A673 (cell line): Measurements from ENCODE around the gene TXN2. TPM values are rescaled to one million over a fixed set of nuclear protein-coding genes. Genes with fewer than 3 reads are reported as not detected.

ENCODE experiments used
- BruUV-seq: library from RNA; stranded (reverse); fragments of 400-500 nt; replicated peaks from 2 replicates; lab custom pipeline; 2021; lab: Mats Ljungman, UMichigan
- CTCF ChIA-PET: fragments of 300-600 bp; sonication (Branson Sonifier 250); formaldehyde crosslinking; loops from one replicate; lab custom pipeline; 2022; ENCODE audit warnings: antibody characterized with exemption; lab: Charles Lee
- POLR2A ChIA-PET: fragments of 300-600 bp; sonication (Branson Sonifier 250); formaldehyde crosslinking; loops from one replicate; lab custom pipeline; 2022; ENCODE audit warnings: antibody characterized with exemption; ENCODE audit not compliant: low non-redundant PET; lab: Charles Lee
- DNase-seq: peaks from one replicate; pipeline ENCODE4 v3.0.0-alpha.2; 2015; ENCODE audit warnings: low spot score
- H3K27ac ChIP-seq: fragments of 200-600 bp; sonication (generic); 2 replicates; pipeline ENCODE4 v1.5.1; 2016; ENCODE audit warnings: mixed run types, low read depth, mild to moderate bottlenecking, mixed read lengths, antibody characterized with exemption, low read length; ENCODE audit not compliant: poor library complexity, severe bottlenecking
- H3K27me3 ChIP-seq: fragments of 200-600 bp; sonication (generic); replicated peaks from 2 replicates; pipeline ENCODE4 v1.6.1; 2017; ENCODE audit warnings: mixed run types, low read depth, mild to moderate bottlenecking, mixed read lengths, antibody characterized with exemption, low read length; ENCODE audit not compliant: insufficient read depth, poor library complexity
- H3K36me3 ChIP-seq: fragments of 200-600 bp; sonication (generic); 2 replicates; pipeline ENCODE4 v1.6.1; 2016; ENCODE audit warnings: mixed run types, mild to moderate bottlenecking, mixed read lengths, antibody characterized with exemption, low read length; ENCODE audit not compliant: insufficient read depth, poor library complexity, severe bottlenecking
- H3K4me1 ChIP-seq: fragments of 200-600 bp; sonication (generic); 2 replicates; pipeline ENCODE4 v1.6.1; 2017; ENCODE audit warnings: mixed run types, mild to moderate bottlenecking, mixed read lengths, antibody characterized with exemption, low read length; ENCODE audit not compliant: insufficient read depth, poor library complexity, severe bottlenecking
- H3K4me3 ChIP-seq: fragments of 200-600 bp; sonication (generic); 2 replicates; pipeline ENCODE4 v1.5.1; 2016; ENCODE audit warnings: low read depth, mixed run types, mild to moderate bottlenecking, mixed read lengths, low read length; ENCODE audit not compliant: poor library complexity, severe bottlenecking
- H3K9me3 ChIP-seq: fragments of 200-600 bp; sonication (generic); 2 replicates; pipeline ENCODE4 v1.6.1; 2016; ENCODE audit warnings: mixed run types, low read depth, mild to moderate bottlenecking, mixed read lengths, antibody characterized with exemption, low read length; ENCODE audit not compliant: poor library complexity, severe bottlenecking
- EZH2 ChIP-seq: fragments of 200-600 bp; sonication (generic); IDR thresholded peaks from 2 replicates; pipeline ENCODE4 v1.6.1; 2017; ENCODE audit warnings: borderline replicate concordance, low read depth, mild to moderate bottlenecking, mixed read lengths, antibody characterized with exemption, low read length; ENCODE audit not compliant: poor library complexity, severe bottlenecking
- intact Hi-C: fragments of 100-400 bp; cut with micrococcal nuclease; formaldehyde crosslinking; loops from one replicate; pipeline ENCODE4 v1.10.0; 2022; ENCODE audit not compliant: unreplicated experiment
- total RNA-seq: library from RNA; stranded (reverse); gene quantifications from 2 replicates; pipeline ENCODE4 v1.2.3, GENCODE V29; 2021
- TF ChIP-seq, protein P1 (sequence below): fragments of 300-800, 200-600 bp; sonication (generic); conservative IDR thresholded peaks from 2 replicates; pipeline ENCODE4 v1.5.1; 2017; ENCODE audit warnings: low read depth, mild to moderate bottlenecking, antibody characterized with exemption, low read length, moderate library complexity, mixed read lengths

TXN2 gene
- total RNA-seq, 1 experiment from 2014 or later = 85.4 TPM

DNA sequence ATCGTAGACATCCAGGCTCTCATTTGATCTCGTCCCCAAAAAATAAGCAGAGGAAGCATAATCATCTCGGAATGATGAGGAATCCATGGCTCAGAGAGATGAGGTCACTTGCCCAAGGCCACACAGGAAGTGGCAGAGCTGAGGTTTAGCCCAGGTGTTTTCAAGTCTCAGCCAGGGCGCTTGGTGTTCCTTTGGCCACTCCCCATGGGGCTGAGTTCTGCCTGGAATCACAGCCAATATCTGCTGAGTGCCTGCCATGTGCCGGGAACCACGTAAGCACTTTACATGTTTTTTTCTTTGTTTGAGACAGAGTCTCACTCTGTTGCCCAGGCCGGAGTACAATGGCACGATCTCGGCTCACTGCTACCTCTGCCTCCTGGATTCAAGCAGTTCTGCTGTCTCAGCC lies 64.2 kb downstream of the TXN2 start:
- TF ChIP-seq, protein P1, sequence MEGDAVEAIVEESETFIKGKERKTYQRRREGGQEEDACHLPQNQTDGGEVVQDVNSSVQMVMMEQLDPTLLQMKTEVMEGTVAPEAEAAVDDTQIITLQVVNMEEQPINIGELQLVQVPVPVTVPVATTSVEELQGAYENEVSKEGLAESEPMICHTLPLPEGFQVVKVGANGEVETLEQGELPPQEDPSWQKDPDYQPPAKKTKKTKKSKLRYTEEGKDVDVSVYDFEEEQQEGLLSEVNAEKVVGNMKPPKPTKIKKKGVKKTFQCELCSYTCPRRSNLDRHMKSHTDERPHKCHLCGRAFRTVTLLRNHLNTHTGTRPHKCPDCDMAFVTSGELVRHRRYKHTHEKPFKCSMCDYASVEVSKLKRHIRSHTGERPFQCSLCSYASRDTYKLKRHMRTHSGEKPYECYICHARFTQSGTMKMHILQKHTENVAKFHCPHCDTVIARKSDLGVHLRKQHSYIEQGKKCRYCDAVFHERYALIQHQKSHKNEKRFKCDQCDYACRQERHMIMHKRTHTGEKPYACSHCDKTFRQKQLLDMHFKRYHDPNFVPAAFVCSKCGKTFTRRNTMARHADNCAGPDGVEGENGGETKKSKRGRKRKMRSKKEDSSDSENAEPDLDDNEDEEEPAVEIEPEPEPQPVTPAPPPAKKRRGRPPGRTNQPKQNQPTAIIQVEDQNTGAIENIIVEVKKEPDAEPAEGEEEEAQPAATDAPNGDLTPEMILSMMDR = no peak
- no peak for TF ChIP-seq EZH2
- H3K9me3 ChIP-seq = no peaks in the 10 kb centered on the region
- no peaks in the 10 kb centered on the region for H3K4me1 ChIP-seq
- ChIA-PET CTCF (no interaction called here), POLR2A (no interaction called here)
- H3K27me3 ChIP-seq = no peaks in the 10 kb centered on the region
- no TSS peak for BruUV-seq
- intact Hi-C loops = no loop called here
- no peak overlapping the region for H3K4me3 ChIP-seq
- no peak for DNase-seq
- no peak overlapping the region for H3K27ac ChIP-seq
- H3K36me3 ChIP-seq = no peaks in the 10 kb centered on the region

Other genes with a start within 250 kb of the TXN2 start
- 37.9 and 45.1 TPM in 2 replicates for gene APOL2, start 242.1 kb downstream of the TXN2 start, total RNA-seq
- gene APOL1, start 228.5 kb downstream of the TXN2 start, total RNA-seq = 0.30 and 0.87 TPM in 2 replicates
- gene MYH9, start 93.7 kb downstream of the TXN2 start, total RNA-seq = 290 and 323 TPM in 2 replicates
- 53.8 and 60.4 TPM in 2 replicates for gene FOXRED2, start 25.4 kb upstream of the TXN2 start, total RNA-seq
- gene EIF3D, start 47.5 kb upstream of the TXN2 start, total RNA-seq = 237 and 249 TPM in 2 replicates
- not detected in 2 replicates for gene CACNG2, start 222.1 kb upstream of the TXN2 start, total RNA-seq